Measurements from ENCODE around the gene CTNNAL1.

Gene CTNNAL1

GRCh38 chr9:108960331-108960730 is 53.0 kb downstream of the CTNNAL1 start:
- Histone ChIP-seq H3K4me1 (peaks cover 11% of the 10 kb centered on the region), H3K27me3 (no peaks in the 10 kb centered on the region), H3K36me3 (peaks cover 9% of the 10 kb centered on the region), H3K9me3 (no peaks in the 10 kb centered on the region), H3K4me3 (ENCODE audit: low read depth, low read length) (no peak overlapping the region)
- TF ChIP-seq CTCF (IDR thresholded peaks at IDR 0.05; ENCODE audit: low read depth, low read length): no peak
- no peak for DNase-seq

- Histone ChIP-seq H3K36me3 (peaks cover 16% of the 10 kb centered on the region), H3K4me3 (ENCODE audit: low read depth, low read length) (peak overlapping the region; percentile 3; the same call in 1 of the 2 replicates), H3K27me3 (no peaks in the 10 kb centered on the region), H3K9me3 (no peaks in the 10 kb centered on the region), H3K4me1 (peaks cover 10% of the 10 kb centered on the region)
- no peak for DNase-seq
- no peak for TF ChIP-seq CTCF (IDR thresholded peaks at IDR 0.05; ENCODE audit: low read depth, low read length)
Observed at GRCh38 chr9:108956631-108957026, 56.7 kb downstream of the CTNNAL1 start.

- H3K4me1 ChIP-seq: peaks cover 10% of the 10 kb centered on the region
- H3K9me3 ChIP-seq: no peaks in the 10 kb centered on the region
- peak; percentile 42 for DNase-seq
- no peaks in the 10 kb centered on the region for H3K27me3 ChIP-seq
- H3K36me3 ChIP-seq: peaks cover 16% of the 10 kb centered on the region
- TF ChIP-seq CTCF (IDR thresholded peaks at IDR 0.05; ENCODE audit: low read depth, low read length): no peak
- H3K4me3 ChIP-seq (ENCODE audit: low read depth, low read length): peak overlapping the region; percentile 3; the same call in 1 of the 2 replicates
Observed at GRCh38 chr9:108956022-108956630, 57.2 kb downstream of the CTNNAL1 start.

- H3K4me3 ChIP-seq (ENCODE audit: low read depth, low read length): no peak overlapping the region
- H3K9me3 ChIP-seq: no peaks in the 10 kb centered on the region
- H3K4me1 ChIP-seq: peaks cover 10% of the 10 kb centered on the region
- no peak for DNase-seq
- TF ChIP-seq CTCF (IDR thresholded peaks at IDR 0.05; ENCODE audit: low read depth, low read length): peak; percentile 66
- peaks cover 11% of the 10 kb centered on the region for H3K36me3 ChIP-seq
- no peaks in the 10 kb centered on the region for H3K27me3 ChIP-seq
Observed at GRCh38 chr9:108953983-108954574, 59.2 kb downstream of the CTNNAL1 start.

DNA sequence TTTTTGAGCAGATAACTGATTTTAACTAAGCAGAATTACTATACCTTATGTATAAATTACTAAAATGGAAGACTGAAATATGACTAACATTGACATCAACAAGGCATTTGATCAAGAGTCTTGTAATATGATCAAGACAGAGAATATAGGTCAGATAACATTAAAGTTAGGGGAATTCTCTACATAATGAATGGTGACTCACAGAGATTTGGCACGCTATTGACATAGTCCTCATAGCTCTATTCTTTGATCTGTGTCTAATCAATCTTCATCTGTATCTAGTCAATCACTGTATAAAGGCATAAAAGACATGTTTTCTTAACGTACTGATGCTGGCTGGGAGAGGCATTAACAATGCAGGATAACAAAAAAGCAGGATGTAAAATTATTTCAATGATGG is 61.7 kb downstream of the CTNNAL1 start:
- no peak for TF ChIP-seq CTCF (IDR thresholded peaks at IDR 0.05; ENCODE audit: low read depth, low read length)
- Histone ChIP-seq H3K4me1 (peaks cover 9% of the 10 kb centered on the region), H3K9me3 (no peaks in the 10 kb centered on the region), H3K36me3 (peaks cover 15% of the 10 kb centered on the region), H3K4me3 (ENCODE audit: low read depth, low read length) (no peak overlapping the region), H3K27me3 (no peaks in the 10 kb centered on the region)
- DNase-seq: no peak

DNA sequence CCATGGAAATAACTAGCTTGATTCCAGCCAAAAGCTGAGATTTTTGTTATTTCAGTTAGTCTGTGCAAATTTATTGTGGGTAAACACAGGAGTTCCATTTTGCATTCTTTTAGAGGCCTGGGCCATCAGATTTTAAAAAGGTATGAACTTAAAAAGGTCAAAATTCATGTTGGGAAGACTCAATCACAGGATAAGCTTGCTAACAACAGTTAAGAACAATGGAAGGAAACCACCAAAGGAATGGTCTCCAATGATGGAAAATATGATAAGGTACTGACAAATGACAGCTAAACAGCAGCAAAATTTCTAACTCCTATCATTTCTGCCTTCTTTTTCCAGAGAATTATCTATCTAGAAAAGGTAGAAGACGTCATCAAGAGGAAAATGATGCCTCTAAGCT is 63.1 kb downstream of the CTNNAL1 start:
- no peaks in the 10 kb centered on the region for H3K9me3 ChIP-seq
- no peak for TF ChIP-seq CTCF (IDR thresholded peaks at IDR 0.05; ENCODE audit: low read depth, low read length)
- DNase-seq: no peak
- no peak overlapping the region for H3K4me3 ChIP-seq (ENCODE audit: low read depth, low read length)
- no peaks in the 10 kb centered on the region for H3K27me3 ChIP-seq
- H3K36me3 ChIP-seq: peaks cover 18% of the 10 kb centered on the region
- peaks cover 2% of the 10 kb centered on the region; the same call in 1 of the 2 replicates for H3K4me1 ChIP-seq
